Mesothelial cell of epicardium (in vitro differentiated cells): ENCODE measurements around the gene FABP7. TPM values are rescaled to one million over a fixed set of nuclear protein-coding genes. Genes with fewer than 3 reads are reported as not detected.
A peak's percentile ranks its signal among the peaks of the same experiment; 100 is the strongest.

Experiments used
- DNase-seq, 2 experiments: peaks; one replicate each; pipeline ENCODE4 v3.0.0; 2021; ENCODE audit warnings: low spot score in 2 of 2; ENCODE audit not compliant: unreplicated experiment in 2 of 2
- H3K27ac Mint-ChIP-seq: 2 replicates; pipeline ENCODE4 v1.8.0; 2021; ENCODE audit warnings: mixed read lengths
- H3K27me3 Mint-ChIP-seq: 2 replicates; pipeline ENCODE4 v1.8.0; 2021; ENCODE audit warnings: low read depth, mixed read lengths
- H3K36me3 Mint-ChIP-seq: 2 replicates; pipeline ENCODE4 v1.8.0; 2021; ENCODE audit warnings: mixed read lengths
- H3K4me1 Mint-ChIP-seq: 2 replicates; pipeline ENCODE4 v1.8.0; 2021; ENCODE audit warnings: mixed read lengths
- H3K4me3 Mint-ChIP-seq: 2 replicates; pipeline ENCODE4 v1.8.0; 2021; ENCODE audit warnings: mild to moderate bottlenecking, moderate library complexity, mixed read lengths
- H3K9me3 Mint-ChIP-seq: 2 replicates; pipeline ENCODE4 v1.8.0; 2021; ENCODE audit warnings: mixed read lengths
- total RNA-seq: library from RNA; stranded (reverse); gene quantifications from 3 replicates; pipeline ENCODE4 v1.2.1, GENCODE V29; 2021
- TF ChIP-seq, protein P1 (sequence below): fragments of 200-600 bp; sonication (generic); IDR thresholded peaks from one replicate; pipeline ENCODE4 v1.5.0; 2021; ENCODE audit warnings: antibody characterized with exemption; ENCODE audit not compliant: unreplicated experiment

The FABP7 gene
- total RNA-seq, 1 donor from 2014 or later: 4.0 TPM

GRCh38 chr6:122787721-122788120 lies 8.2 kb downstream of the FABP7 start:
- peak overlapping the region; percentile 94 for H3K4me3 Mint-ChIP-seq

DNA sequence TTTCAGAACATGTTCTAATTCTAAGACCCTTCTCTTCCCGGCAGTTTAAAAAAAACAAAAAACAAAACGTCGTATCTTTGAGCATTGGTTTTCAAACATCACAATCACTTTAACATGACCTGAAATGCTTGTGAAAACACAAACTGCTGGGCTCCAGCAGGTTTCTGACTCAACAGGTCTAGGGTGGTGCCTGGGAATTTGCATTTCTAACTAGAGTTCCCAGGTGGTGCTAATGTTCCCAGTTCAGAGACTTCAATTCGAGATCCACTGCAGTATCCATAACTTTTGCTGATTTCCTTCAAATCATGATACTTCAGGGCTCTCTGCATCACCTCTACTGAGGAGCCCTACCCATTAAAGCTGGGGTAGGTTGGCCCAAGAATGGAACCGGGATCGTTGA lies 8.7 kb downstream of the FABP7 start:
- Mint-ChIP-seq H3K9me3 (no peaks in the 10 kb centered on the region), H3K4me3 (peak overlapping the region; percentile 94), H3K36me3 (no peaks in the 10 kb centered on the region), H3K4me1 (peaks cover 66% of the 10 kb centered on the region), H3K27ac (peak overlapping the region; percentile 97), H3K27me3 (no peaks in the 10 kb centered on the region)
- TF ChIP-seq, protein P1, sequence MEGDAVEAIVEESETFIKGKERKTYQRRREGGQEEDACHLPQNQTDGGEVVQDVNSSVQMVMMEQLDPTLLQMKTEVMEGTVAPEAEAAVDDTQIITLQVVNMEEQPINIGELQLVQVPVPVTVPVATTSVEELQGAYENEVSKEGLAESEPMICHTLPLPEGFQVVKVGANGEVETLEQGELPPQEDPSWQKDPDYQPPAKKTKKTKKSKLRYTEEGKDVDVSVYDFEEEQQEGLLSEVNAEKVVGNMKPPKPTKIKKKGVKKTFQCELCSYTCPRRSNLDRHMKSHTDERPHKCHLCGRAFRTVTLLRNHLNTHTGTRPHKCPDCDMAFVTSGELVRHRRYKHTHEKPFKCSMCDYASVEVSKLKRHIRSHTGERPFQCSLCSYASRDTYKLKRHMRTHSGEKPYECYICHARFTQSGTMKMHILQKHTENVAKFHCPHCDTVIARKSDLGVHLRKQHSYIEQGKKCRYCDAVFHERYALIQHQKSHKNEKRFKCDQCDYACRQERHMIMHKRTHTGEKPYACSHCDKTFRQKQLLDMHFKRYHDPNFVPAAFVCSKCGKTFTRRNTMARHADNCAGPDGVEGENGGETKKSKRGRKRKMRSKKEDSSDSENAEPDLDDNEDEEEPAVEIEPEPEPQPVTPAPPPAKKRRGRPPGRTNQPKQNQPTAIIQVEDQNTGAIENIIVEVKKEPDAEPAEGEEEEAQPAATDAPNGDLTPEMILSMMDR: no peak
- DNase-seq: no peak

More at GRCh38 chr6:122787721-122788120, 8.2 kb downstream of the FABP7 start:
- TF ChIP-seq, protein P1: no peak
- no peaks in the 10 kb centered on the region for H3K27me3 Mint-ChIP-seq
- peaks cover 62% of the 10 kb centered on the region for H3K4me1 Mint-ChIP-seq
- DNase-seq: no peak
- no peaks in the 10 kb centered on the region for H3K9me3 Mint-ChIP-seq
- H3K27ac Mint-ChIP-seq: peak overlapping the region; percentile 97
- H3K36me3 Mint-ChIP-seq: no peaks in the 10 kb centered on the region

DNA sequence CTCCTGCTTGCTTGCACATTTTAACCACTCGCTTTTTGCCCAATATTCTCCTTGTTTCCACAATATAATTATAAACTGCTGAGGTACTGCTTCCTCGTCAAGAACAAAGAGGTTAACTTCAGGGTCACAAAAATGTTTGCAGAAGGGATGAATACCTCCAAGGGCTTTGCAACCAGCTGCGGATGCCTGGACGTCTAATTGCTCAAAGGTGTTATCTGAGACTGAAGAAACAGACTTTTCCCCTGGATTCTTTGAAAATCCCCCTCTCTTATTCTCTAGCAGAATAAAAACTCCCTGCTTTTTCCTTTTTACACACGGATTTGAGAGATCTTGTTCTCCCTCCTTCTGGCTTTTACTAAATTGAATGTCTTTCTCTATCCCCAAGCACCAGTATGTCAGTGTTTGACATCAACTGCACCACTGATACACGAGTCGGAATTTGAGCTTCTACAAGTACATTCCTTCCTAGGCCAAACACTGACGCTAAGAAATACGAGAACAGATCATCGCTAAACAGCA lies 9.2 kb downstream of the FABP7 start:
- Mint-ChIP-seq H3K27ac (peak overlapping the region; percentile 97), H3K36me3 (no peaks in the 10 kb centered on the region), H3K27me3 (no peaks in the 10 kb centered on the region), H3K4me1 (peaks cover 72% of the 10 kb centered on the region), H3K4me3 (peak overlapping the region; percentile 94), H3K9me3 (no peaks in the 10 kb centered on the region)
- TF ChIP-seq, protein P1: no peak
- no peak for DNase-seq

- H3K4me3 Mint-ChIP-seq: peak within 1 kb of the TSS; percentile 94
- DNase-seq: peak; percentile 30 to 78
- H3K9me3 Mint-ChIP-seq: no peaks in the 10 kb centered on the region
- TF ChIP-seq, protein P1: no peak
- peaks cover 78% of the 10 kb centered on the region for H3K4me1 Mint-ChIP-seq
- no peaks in the 10 kb centered on the region for H3K27me3 Mint-ChIP-seq
- H3K36me3 Mint-ChIP-seq: no peaks in the 10 kb centered on the region
- H3K27ac Mint-ChIP-seq: peak within 1 kb of the TSS; percentile 97
Observed at GRCh38 chr6:122789182-122790027, 9.9 kb downstream of the FABP7 start, which contains the start of gene SMPDL3A. TSS of gene SMPDL3A (plus strand) at chr6:122789258. CDS start at chr6:122789347, 89 bp downstream.

GRCh38 chr6:122790028-122790422 lies 10.5 kb downstream of the FABP7 start:
- Mint-ChIP-seq H3K4me3 (peak overlapping the region; percentile 94), H3K36me3 (no peaks in the 10 kb centered on the region), H3K9me3 (no peaks in the 10 kb centered on the region), H3K4me1 (peaks cover 83% of the 10 kb centered on the region), H3K27ac (peak overlapping the region; percentile 97), H3K27me3 (no peaks in the 10 kb centered on the region)
- TF ChIP-seq, protein P1: no peak
- DNase-seq: no peak
